ENCODE results near the gene MYO1A. TPM values are rescaled to one million over a fixed set of nuclear protein-coding genes. Genes with fewer than 3 reads are reported as not detected.
A peak's percentile ranks its signal among the peaks of the same experiment; 100 is the strongest.

The MYO1A gene
- total RNA-seq = 1.1 and 2.6 TPM in 2 replicates

DNA sequence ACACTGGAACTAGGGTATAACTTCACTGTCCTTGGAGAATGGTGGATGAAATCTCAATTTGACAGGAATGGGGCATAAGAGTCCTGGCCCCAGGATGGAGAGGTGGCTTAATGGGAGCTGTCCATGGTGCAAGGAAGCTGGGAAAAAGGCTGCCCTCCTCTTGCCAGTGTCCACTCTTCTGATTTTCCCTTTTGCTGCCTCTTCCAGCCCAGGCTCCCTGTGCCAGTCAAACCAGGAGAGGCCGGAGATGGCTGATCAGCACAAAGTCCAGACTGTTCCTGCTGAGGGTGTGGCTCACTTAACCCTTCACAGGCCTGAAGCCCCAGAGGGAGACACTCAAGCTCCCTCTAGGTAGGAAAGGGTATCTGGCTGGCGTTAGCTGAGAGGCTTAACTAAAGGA is at the start of gene MYO1A:
MYO1A (minus strand) TSS at position 240 of the 400 bp plus-strand sequence. CDS start 1,806 bp downstream, outside the sequence.
- Mint-ChIP-seq H3K36me3 (ENCODE audit: low read depth) (peaks cover 15% of the 10 kb centered on the region), H3K27me3 (ENCODE audit: insufficient read depth) (no peaks in the 10 kb centered on the region), H3K4me3 (no peak within 1 kb of the TSS), H3K27ac (no peak within 1 kb of the TSS), H3K9me3 (no peaks in the 10 kb centered on the region), H3K4me1 (ENCODE audit: low read depth) (peaks cover 40% of the 10 kb centered on the region)
- intact Hi-C loops (cut with micrococcal nuclease) = no loop called here
- no peak for DNase-seq (ENCODE audit: low spot score)

DNA sequence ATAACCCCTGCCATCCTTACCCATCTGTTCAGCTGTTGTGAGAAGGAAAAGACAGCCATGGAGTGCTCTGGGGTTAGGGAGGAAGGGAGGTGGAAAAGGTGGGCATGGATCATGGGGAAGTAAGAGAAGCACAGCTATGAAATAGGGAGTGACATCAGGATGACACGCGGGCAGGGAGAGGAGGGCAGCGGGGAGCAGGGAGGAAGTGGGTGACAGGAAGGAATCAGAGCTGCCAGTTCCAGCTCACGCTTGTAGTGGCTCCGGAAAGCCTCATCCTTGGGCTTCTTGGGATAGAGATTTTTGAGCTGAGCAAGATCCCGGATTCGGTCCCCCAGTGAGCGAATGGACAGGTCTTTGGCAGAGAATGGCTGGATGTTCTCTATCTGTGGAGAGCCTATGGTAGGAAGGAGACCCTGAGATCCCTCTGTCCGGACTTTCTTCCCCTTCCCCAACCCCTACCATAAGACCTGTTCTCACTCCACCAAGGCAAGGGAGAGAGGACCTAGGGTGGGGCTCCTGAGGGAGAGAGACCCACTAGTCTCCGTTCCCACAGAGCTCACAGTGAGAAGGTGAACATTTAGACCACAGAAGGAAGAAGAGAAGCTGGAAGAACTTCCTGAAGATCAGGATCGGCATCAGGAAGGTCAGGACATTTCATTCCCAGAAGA is 49.3 kb upstream of the MYO1A start:
- Mint-ChIP-seq H3K27ac (peak overlapping the region; percentile 45), H3K4me1 (ENCODE audit: low read depth) (peaks cover 23% of the 10 kb centered on the region), H3K36me3 (ENCODE audit: low read depth) (peaks cover 54% of the 10 kb centered on the region), H3K4me3 (no peak overlapping the region), H3K27me3 (ENCODE audit: insufficient read depth) (peaks cover 2% of the 10 kb centered on the region), H3K9me3 (no peaks in the 10 kb centered on the region)
- DNase-seq (ENCODE audit: low spot score) = no peak
- intact Hi-C loops (cut with micrococcal nuclease) = no loop called here

DNA sequence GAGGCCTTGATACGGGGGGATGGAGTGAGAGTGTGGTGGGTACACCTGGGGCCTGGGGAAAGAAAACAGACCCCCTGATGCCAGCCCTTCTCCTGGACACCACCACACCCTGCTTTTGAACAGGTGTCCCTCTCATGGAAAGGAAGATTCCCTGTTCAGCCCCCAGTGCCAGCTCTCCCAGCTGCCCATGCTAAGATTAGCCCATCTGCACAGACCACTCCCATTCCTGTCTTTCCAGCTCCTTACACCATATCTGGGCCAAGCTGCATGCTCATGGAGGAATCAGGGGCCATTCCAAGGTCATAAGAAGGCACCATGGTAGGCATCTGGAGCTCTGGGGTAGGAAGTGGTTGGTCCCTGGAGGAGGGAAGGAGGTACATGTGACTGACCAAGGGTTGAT is 48.6 kb upstream of the MYO1A start:
- Mint-ChIP-seq H3K4me1 (ENCODE audit: low read depth) (peaks cover 30% of the 10 kb centered on the region), H3K27ac (peak overlapping the region; percentile 11), H3K36me3 (ENCODE audit: low read depth) (peaks cover 51% of the 10 kb centered on the region), H3K27me3 (ENCODE audit: insufficient read depth) (peaks cover 2% of the 10 kb centered on the region), H3K9me3 (no peaks in the 10 kb centered on the region), H3K4me3 (no peak overlapping the region)
- no peak for DNase-seq (ENCODE audit: low spot score)
- intact Hi-C loops (cut with micrococcal nuclease) = no loop called here

DNA sequence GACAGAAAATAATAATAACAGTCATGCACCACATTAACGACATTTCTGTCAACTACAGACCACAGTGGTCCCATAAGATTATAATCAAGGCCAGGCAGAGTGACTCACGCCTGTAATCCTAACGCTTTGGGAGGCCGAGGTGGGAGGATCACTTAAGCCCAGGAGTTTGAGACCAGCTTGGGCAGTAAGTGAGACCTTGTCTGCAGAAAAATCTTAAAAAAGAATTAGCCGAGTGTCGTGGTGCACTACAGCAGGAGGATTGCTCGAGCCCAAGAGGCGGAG is 47.6 kb upstream of the MYO1A start:
- H3K27ac Mint-ChIP-seq = no peak overlapping the region
- intact Hi-C loops (cut with micrococcal nuclease) = no loop called here
- peaks cover 57% of the 10 kb centered on the region for H3K36me3 Mint-ChIP-seq (ENCODE audit: low read depth)
- H3K4me1 Mint-ChIP-seq (ENCODE audit: low read depth) = peaks cover 40% of the 10 kb centered on the region
- no peaks in the 10 kb centered on the region for H3K9me3 Mint-ChIP-seq
- DNase-seq (ENCODE audit: low spot score) = no peak
- no peak overlapping the region for H3K4me3 Mint-ChIP-seq
- peaks cover 2% of the 10 kb centered on the region for H3K27me3 Mint-ChIP-seq (ENCODE audit: insufficient read depth)

DNA sequence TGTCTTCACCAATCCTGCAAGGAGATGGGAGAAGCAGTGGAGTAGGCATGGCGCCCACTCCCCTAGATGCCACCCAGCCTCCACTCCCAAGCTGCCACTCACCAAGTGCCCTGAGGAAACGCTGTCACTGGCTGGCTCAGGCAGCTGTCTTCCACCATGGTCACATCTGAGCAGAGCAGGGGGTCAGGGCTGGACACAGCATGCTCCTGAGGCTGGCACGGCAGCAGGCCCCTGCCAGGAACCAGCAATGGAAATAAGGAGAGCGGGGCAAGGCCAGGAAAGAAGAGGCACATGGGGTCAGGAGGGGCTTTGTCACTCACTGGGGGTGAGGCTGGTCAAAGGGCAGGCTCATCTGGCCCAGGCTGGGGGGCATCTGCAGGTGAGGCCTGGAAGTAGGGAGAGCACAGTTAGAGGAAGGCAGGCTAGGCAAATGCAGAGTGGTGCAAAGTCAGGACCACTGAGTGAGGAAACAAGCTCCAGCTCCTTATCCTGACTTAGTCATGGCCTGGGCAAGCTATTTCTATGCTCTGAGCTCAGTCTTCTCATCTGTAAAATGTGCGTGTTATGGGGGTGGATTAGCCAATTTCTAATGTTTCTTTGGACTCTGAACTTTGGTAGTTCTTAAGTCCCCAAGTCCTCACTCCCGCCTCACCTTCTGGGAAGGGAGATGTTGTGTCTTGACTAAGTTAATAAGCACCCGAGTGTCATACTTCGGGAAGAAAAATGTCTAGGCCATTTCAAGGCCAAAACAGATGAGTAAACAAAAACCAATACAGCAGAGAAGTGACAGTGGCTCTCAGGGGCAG is 47.0 kb upstream of the MYO1A start:
- intact Hi-C loops (cut with micrococcal nuclease) = no loop called here
- no peak for DNase-seq (ENCODE audit: low spot score)
- Mint-ChIP-seq H3K4me3 (no peak overlapping the region), H3K36me3 (ENCODE audit: low read depth) (peaks cover 60% of the 10 kb centered on the region), H3K4me1 (ENCODE audit: low read depth) (peaks cover 46% of the 10 kb centered on the region), H3K27ac (peak overlapping the region; percentile 50), H3K9me3 (no peaks in the 10 kb centered on the region), H3K27me3 (ENCODE audit: insufficient read depth) (peaks cover 2% of the 10 kb centered on the region)

DNA sequence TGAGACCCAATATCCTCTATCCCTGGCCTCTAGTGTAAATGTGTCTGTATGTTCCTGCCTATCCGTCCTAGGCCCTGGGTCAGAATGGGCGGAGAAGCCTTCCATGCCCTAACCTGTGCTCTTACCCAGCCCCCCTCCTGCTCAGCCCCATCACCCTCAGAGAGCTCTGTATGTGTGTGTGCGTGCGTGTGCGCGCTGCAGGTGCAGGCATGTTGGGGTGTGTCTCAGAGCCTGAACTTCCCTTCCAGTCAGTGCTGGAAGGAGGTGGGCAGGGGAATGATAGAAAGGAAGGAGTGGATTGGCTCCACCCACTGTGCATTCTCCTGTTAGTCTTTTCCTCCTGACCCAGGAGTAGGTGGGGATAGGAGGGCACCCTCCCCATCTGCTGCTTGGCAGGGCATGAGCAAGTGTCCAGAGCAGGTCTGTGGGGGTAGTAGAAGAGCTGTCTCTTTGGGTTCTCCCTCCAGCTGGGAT is 46.2 kb upstream of the MYO1A start:
- no peak for DNase-seq (ENCODE audit: low spot score)
- peaks cover 52% of the 10 kb centered on the region for H3K4me1 Mint-ChIP-seq (ENCODE audit: low read depth)
- peaks cover 2% of the 10 kb centered on the region for H3K27me3 Mint-ChIP-seq (ENCODE audit: insufficient read depth)
- peak overlapping the region; percentile 31 for H3K27ac Mint-ChIP-seq
- no peaks in the 10 kb centered on the region for H3K9me3 Mint-ChIP-seq
- H3K36me3 Mint-ChIP-seq (ENCODE audit: low read depth) = peaks cover 66% of the 10 kb centered on the region
- intact Hi-C loops (cut with micrococcal nuclease) = no loop called here
- no peak overlapping the region for H3K4me3 Mint-ChIP-seq

DNA sequence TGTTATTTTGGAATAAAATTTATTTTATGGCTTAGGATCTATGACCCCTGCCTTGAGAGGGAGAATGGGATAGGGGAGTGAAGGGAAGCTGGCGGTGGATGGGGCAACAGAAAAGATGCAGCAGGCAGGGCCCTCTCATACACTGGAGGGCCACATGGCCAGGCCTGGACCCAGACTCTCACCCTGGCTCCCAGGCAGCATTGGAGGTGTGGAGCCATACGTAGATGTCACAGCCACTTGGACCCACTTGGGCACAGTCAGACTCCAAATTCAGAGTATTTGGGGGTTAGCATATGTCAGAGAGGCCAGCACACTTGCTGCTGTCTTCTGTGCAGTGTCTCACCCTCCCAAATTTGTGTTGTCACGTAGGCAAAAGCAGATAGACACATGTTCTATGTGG is 45.5 kb upstream of the MYO1A start:
- H3K36me3 Mint-ChIP-seq (ENCODE audit: low read depth) = peaks cover 72% of the 10 kb centered on the region
- DNase-seq (ENCODE audit: low spot score) = no peak
- intact Hi-C loops (cut with micrococcal nuclease) = no loop called here

DNA sequence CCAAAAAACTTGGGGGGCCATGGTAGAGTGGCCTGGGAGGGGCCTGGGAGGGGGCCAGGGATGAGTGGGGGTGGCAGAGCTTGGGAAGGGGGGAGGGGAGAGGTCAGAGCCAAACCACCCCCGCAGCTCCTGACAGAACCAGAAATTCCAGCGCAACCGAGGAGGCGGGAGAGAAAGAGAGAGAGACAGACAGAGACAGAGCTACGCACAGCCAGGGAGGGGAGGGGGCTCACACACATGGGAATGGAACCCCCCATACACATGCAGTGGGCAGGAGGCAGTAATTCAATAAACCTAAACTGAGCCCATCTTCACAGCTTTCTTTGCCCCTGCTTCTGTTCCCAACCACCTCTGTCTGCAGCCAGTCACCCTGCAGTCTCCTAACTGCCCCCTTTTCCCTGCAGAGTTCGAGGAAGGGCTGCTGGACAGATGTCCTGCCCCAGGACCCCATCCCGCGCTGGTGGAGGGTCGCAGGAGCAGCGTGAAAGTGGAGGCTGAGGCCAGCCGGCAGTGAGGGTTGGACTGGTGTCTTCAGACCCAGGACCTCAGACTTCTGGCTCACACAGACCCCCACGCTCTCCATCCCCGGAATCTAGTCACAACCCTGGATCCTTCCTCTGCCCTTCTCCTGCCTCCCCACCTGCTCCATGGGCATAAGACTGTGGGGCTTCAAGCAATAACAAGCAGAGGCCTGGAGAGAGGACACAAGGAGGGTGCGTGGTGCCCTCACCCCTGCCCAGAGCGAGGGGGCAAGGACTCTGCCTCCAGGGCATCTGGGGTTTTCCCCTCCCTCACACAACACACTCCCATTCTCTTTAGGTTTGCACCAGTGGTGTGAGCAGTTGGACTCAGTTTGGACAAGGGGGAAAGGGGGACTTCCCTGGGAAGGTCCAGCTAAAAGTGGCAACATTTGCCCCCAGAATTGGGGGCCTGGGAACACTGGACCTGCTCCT is 44.6 kb upstream of the MYO1A start:
- H3K36me3 Mint-ChIP-seq (ENCODE audit: low read depth) = peaks cover 72% of the 10 kb centered on the region
- no peak for DNase-seq (ENCODE audit: low spot score)

More for the DNA sequence above, 45.5 kb upstream of the MYO1A start:
- Mint-ChIP-seq H3K27me3 (ENCODE audit: insufficient read depth) (peaks cover 2% of the 10 kb centered on the region), H3K4me3 (no peak overlapping the region), H3K4me1 (ENCODE audit: low read depth) (peaks cover 59% of the 10 kb centered on the region), H3K9me3 (no peaks in the 10 kb centered on the region), H3K27ac (peak overlapping the region; percentile 70)

DNA sequence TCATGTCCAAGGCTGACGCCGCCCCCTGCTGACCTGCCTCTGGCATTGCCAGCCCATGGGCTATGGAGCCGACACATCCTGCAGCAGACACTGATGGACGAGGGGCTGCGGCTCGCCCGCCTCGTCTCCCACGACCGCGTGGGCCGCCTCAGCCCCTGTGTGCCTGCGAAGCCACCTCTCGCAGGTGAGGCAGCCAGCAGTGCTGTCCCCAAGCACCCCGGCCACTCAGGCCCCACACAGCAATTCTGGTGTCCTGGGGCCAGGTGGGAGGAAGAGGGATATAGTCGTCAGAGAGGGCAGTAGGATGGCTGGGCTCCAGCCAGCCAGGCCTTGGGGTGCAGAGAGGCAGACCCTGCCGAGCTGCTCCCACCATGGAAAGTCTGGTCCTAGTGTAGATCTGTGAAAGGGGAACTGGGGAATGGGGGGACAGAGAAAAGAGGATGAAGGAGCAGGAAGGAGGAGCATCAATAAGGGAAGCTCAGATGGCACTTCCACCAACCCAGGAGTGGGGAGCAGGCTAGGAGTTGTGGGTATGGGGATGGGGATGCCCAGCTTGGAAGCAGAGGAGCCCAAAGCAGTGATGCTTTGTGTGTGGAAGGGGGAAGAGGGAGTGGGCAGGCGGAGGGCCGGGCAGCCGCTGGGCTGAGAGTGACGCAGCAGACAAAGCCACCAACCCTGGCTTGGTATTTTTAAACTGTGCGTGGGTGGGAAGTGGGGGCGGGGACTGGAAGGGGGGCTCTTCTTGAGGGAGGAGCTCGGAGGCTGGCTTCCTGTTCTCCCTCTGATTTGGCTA is 43.7 kb upstream of the MYO1A start:
- Mint-ChIP-seq H3K27me3 (ENCODE audit: insufficient read depth) (peaks cover 2% of the 10 kb centered on the region), H3K27ac (peak overlapping the region; percentile 93), H3K4me3 (peak overlapping the region; percentile 83), H3K9me3 (no peaks in the 10 kb centered on the region), H3K4me1 (ENCODE audit: low read depth) (peaks cover 68% of the 10 kb centered on the region), H3K36me3 (ENCODE audit: low read depth) (peaks cover 65% of the 10 kb centered on the region)
- intact Hi-C loops (cut with micrococcal nuclease) = loop anchor here (1.0 kb wide), 3 partner anchors 17 to 29 kb away; no protein-coding TSS in a partner anchor
- peak; percentile 34 for DNase-seq (ENCODE audit: low spot score)

More for the DNA sequence above, 44.6 kb upstream of the MYO1A start:
- peaks cover 2% of the 10 kb centered on the region for H3K27me3 Mint-ChIP-seq (ENCODE audit: insufficient read depth)
- no peaks in the 10 kb centered on the region for H3K9me3 Mint-ChIP-seq
- intact Hi-C loops (cut with micrococcal nuclease) = loop anchor here (1.0 kb wide), 1 partner anchor 16 kb away; no protein-coding TSS in a partner anchor
- peaks cover 68% of the 10 kb centered on the region for H3K4me1 Mint-ChIP-seq (ENCODE audit: low read depth)
- H3K27ac Mint-ChIP-seq = peak overlapping the region; percentile 93
- H3K4me3 Mint-ChIP-seq = peak overlapping the region; percentile 83

DNA sequence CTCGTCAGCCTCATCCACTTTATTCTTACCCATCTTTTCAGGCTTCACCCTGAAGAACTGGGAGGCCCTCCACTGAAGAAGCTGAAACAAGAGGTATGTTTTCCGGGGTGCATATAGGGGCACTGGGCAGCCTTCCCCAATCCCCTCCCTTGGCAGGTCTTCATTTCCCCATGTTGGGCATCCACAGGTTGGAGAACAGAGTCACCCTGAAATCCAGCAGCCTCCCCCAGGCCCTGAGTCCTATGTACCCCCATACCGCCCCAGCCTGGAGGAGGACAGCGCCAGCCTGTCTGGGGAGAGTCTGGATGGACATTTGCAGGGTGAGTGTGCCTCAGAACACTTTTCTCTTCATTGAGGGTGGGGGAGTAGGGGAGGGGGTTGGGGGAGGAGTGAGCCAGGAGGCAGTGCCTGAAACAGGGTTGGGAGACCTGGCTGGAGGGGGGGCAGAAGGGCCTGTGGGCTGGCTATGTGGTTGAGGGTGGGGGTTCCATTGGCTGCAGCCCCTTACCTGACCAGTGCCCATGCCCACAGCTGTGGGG is 43.0 kb upstream of the MYO1A start:
- intact Hi-C loops (cut with micrococcal nuclease) = loop anchor here (1.0 kb wide), 2 partner anchors 24 to 29 kb away; no protein-coding TSS in a partner anchor
- Mint-ChIP-seq H3K27me3 (ENCODE audit: insufficient read depth) (peaks cover 2% of the 10 kb centered on the region), H3K9me3 (no peaks in the 10 kb centered on the region), H3K4me3 (peak overlapping the region; percentile 83), H3K4me1 (ENCODE audit: low read depth) (peaks cover 75% of the 10 kb centered on the region), H3K27ac (peak overlapping the region; percentile 93), H3K36me3 (ENCODE audit: low read depth) (peaks cover 63% of the 10 kb centered on the region)
- DNase-seq (ENCODE audit: low spot score) = no peak

DNA sequence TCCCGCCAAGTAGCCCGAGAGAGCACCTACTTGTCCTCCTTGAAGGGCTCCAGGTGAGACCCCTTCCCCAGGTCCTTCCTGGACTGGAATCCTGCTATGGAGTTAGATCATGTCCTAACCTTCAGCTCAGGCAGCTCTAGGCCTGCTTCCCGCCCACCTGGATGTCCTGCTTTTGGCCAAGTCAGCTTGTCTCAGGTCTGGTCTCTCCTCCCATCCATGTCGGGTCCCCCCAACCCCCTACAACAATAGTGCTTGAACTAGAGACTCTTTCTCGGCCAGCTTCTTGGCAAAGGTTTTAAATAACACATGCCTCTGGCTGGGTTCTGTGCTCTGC is 42.6 kb upstream of the MYO1A start:
- Mint-ChIP-seq H3K36me3 (ENCODE audit: low read depth) (peaks cover 61% of the 10 kb centered on the region), H3K27me3 (ENCODE audit: insufficient read depth) (peaks cover 2% of the 10 kb centered on the region), H3K4me3 (peak overlapping the region; percentile 83)

More for the DNA sequence above, 42.6 kb upstream of the MYO1A start:
- Mint-ChIP-seq H3K27ac (peak overlapping the region; percentile 76), H3K9me3 (no peaks in the 10 kb centered on the region), H3K4me1 (ENCODE audit: low read depth) (peaks cover 77% of the 10 kb centered on the region)
- no peak for DNase-seq (ENCODE audit: low spot score)
- intact Hi-C loops (cut with micrococcal nuclease) = no loop called here
